ENCODE measurements around the gene RNF115. TPM values are rescaled to one million over a fixed set of nuclear protein-coding genes. Genes with fewer than 3 reads are reported as not detected.
"Not testable (repeated sequence)": the region's sequence is repeated elsewhere in the genome, so short reads cannot be mapped to it uniquely, and the experiment has no call there.

Gene RNF115
- total and polyA plus RNA-seq, 2 donors (not counting 3 experiments of a cell fraction or from before 2014, with no cell fraction given) = 7.6 to 17.3 TPM

DNA sequence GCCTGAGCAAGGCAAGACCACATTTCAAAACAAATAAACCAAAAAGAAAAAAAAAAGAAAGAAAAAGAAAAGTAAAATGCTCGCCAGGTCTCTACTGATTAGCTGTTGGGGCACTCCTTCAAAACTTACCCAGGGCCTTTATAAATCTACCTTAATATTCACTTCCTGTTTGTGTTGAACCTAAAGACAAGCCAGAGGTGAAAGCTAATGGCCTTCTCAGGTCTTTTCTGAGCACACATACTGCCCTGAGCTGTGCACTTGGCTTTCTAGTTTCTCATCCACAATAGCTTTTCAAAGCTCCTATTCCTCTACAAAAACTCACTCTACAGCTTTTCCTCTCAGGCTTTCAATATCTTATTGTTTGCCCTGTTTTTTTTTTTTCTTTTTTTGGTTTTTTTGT is 50.5 kb downstream of the RNF115 start:
- TF ChIP-seq EZH2 (IDR thresholded peaks at IDR 0.05; ENCODE audit: borderline replicate concordance, low read depth, low read length, severe bottlenecking) = no peak
- no peak for TF ChIP-seq MYC (IDR thresholded peaks at IDR 0.05; ENCODE audit: low read depth, low read length)
- FAIRE-seq = no peak

DNA sequence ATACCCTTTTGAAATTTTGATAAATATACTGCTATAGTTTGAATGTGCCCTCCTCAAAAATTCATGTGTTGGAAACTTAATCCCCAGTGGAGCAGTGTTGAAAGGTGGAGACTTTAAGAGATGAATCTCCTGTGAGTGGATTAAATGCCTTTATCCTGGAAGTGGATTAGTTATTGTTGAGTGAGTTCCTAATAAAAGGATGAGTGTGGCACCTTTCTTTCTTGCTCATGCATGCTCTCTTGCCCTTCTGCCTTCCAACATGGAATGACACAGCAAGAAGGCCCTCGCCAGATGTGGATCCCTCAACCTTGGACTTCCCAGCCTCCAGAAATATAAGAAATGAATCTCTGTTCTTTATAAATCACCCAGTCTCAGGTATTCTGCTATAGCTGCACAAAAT is 52.8 kb downstream of the RNF115 start:
- no peak overlapping the region for H3K27ac ChIP-seq (ENCODE audit: insufficient read depth, low read depth, low read length)
- DNase-seq (ENCODE audit: low read depth, low spot score) = no peak
- no TSS peak for BruUV-seq (replicated peaks)
- ChIA-PET POLR2A (no interaction called here), CTCF (interaction anchor here (0.8 kb wide), 1 partner anchor 9 kb away, joined by 3 read pairs; no protein-coding TSS in a partner anchor)
- intact Hi-C loops (cut with micrococcal nuclease) = no loop called here
- FAIRE-seq = no peak
- H3K36me3 ChIP-seq (ENCODE audit: control insufficient read depth in 2 of 2, extremely low read depth in 1 of 2, insufficient read depth in 2 of 2, low read length in 2 of 2) = peaks cover 1 to 8% of the 10 kb centered on the region in 2 experiments
- dilution Hi-C loops (cut with MboI; ENCODE audit: extremely low pct_ligation_motif_present, low sequenced_read_pairs) = no loop called here
- TF ChIP-seq EZH2 (IDR thresholded peaks at IDR 0.05; ENCODE audit: borderline replicate concordance, low read depth, low read length, severe bottlenecking) (no peak), GATA2 (IDR thresholded peaks at IDR 0.05; ENCODE audit: insufficient read depth, insufficient read length, low read depth, low read length) (no peak), JUN (IDR thresholded peaks at IDR 0.05; ENCODE audit: borderline replicate concordance, insufficient read depth, insufficient read length, low read depth) (no peak), FOS (IDR thresholded peaks at IDR 0.05; ENCODE audit: borderline replicate concordance, insufficient read depth, low read length) (no peak), POLR2A (IDR thresholded peaks at IDR 0.05; ENCODE audit: low read depth, low read length) (no peak), MYC (IDR thresholded peaks at IDR 0.05; ENCODE audit: low read depth, low read length) (no peak)
- TF ChIP-seq, protein P1, sequence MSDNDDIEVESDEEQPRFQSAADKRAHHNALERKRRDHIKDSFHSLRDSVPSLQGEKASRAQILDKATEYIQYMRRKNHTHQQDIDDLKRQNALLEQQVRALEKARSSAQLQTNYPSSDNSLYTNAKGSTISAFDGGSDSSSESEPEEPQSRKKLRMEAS (IDR thresholded peaks at IDR 0.05; ENCODE audit: insufficient read depth, insufficient read length) = no peak
- TF ChIP-seq, protein P2, sequence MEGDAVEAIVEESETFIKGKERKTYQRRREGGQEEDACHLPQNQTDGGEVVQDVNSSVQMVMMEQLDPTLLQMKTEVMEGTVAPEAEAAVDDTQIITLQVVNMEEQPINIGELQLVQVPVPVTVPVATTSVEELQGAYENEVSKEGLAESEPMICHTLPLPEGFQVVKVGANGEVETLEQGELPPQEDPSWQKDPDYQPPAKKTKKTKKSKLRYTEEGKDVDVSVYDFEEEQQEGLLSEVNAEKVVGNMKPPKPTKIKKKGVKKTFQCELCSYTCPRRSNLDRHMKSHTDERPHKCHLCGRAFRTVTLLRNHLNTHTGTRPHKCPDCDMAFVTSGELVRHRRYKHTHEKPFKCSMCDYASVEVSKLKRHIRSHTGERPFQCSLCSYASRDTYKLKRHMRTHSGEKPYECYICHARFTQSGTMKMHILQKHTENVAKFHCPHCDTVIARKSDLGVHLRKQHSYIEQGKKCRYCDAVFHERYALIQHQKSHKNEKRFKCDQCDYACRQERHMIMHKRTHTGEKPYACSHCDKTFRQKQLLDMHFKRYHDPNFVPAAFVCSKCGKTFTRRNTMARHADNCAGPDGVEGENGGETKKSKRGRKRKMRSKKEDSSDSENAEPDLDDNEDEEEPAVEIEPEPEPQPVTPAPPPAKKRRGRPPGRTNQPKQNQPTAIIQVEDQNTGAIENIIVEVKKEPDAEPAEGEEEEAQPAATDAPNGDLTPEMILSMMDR (IDR thresholded peaks at IDR 0.05; ENCODE audit: extremely low read depth in 1 of 2, insufficient read depth in 1 of 2, low read depth in 1 of 2, low read length in 2 of 2) = no peak
- no peak overlapping the region for H2AFZ ChIP-seq (ENCODE audit: low read depth, low read length)
- no peaks in the 10 kb centered on the region for H3K4me1 ChIP-seq (ENCODE audit: control insufficient read depth, extremely low read depth, insufficient read depth, low read length)
- H4K20me1 ChIP-seq (replicated peaks; ENCODE audit: control insufficient read depth, extremely low read depth, insufficient read depth, low read length) = no peaks in the 10 kb centered on the region
- no peaks in the 10 kb centered on the region for H3K79me2 ChIP-seq (ENCODE audit: control insufficient read depth, insufficient read depth, low read length)
- H3K4me3 ChIP-seq (replicated peaks in 1 of 3; ENCODE audit: insufficient read depth in 1 of 3, low read depth in 1 of 3, low read length in 3 of 3) = no peak overlapping the region
- no peak overlapping the region for H3K4me2 ChIP-seq (ENCODE audit: insufficient read depth, low read length)
- no peaks in the 10 kb centered on the region for H3K9me1 ChIP-seq (replicated peaks; ENCODE audit: control insufficient read depth, extremely low read depth, insufficient read depth, low read length)
- no peaks in the 10 kb centered on the region for H3K27me3 ChIP-seq (ENCODE audit: control insufficient read depth in 2 of 2, insufficient read depth in 2 of 2, low read length in 2 of 2)
- no peaks in the 10 kb centered on the region for H3K9me3 ChIP-seq (replicated peaks; ENCODE audit: control insufficient read depth, insufficient read depth, low read length)
- H3K9ac ChIP-seq (replicated peaks; ENCODE audit: extremely low read depth, insufficient read depth, low read length) = no peak overlapping the region

More for the DNA sequence above, 50.5 kb downstream of the RNF115 start:
- POLR2A ChIA-PET = no interaction called here
- BruUV-seq (replicated peaks) = no TSS peak
- no peak for DNase-seq (ENCODE audit: low read depth, low spot score)
- dilution Hi-C loops (cut with MboI; ENCODE audit: extremely low pct_ligation_motif_present, low sequenced_read_pairs) = no loop called here
- H3K36me3 ChIP-seq (ENCODE audit: control insufficient read depth in 2 of 2, extremely low read depth in 1 of 2, insufficient read depth in 2 of 2, low read length in 2 of 2) = peaks cover 1 to 8% of the 10 kb centered on the region in 2 experiments
- H3K9me1 ChIP-seq (replicated peaks; ENCODE audit: control insufficient read depth, extremely low read depth, insufficient read depth, low read length) = no peaks in the 10 kb centered on the region
- no peak overlapping the region for H3K9ac ChIP-seq (replicated peaks; ENCODE audit: extremely low read depth, insufficient read depth, low read length)
- H3K4me2 ChIP-seq (ENCODE audit: insufficient read depth, low read length) = no peak overlapping the region
- no peak overlapping the region for H3K27ac ChIP-seq (ENCODE audit: insufficient read depth, low read depth, low read length)
- no peaks in the 10 kb centered on the region for H3K9me3 ChIP-seq (replicated peaks; ENCODE audit: control insufficient read depth, insufficient read depth, low read length)
- H3K4me1 ChIP-seq (ENCODE audit: control insufficient read depth, extremely low read depth, insufficient read depth, low read length) = no peaks in the 10 kb centered on the region
- H4K20me1 ChIP-seq (replicated peaks; ENCODE audit: control insufficient read depth, extremely low read depth, insufficient read depth, low read length) = no peaks in the 10 kb centered on the region
- intact Hi-C loops (cut with micrococcal nuclease) = no loop called here
- no peak overlapping the region for H2AFZ ChIP-seq (ENCODE audit: low read depth, low read length)
- no peak overlapping the region for H3K4me3 ChIP-seq (replicated peaks in 1 of 3; ENCODE audit: insufficient read depth in 1 of 3, low read depth in 1 of 3, low read length in 3 of 3)
- peaks cover under 1% of the 10 kb centered on the region for H3K79me2 ChIP-seq (ENCODE audit: control insufficient read depth, insufficient read depth, low read length)
- CTCF ChIA-PET = interaction anchor here (0.9 to 1.2 kb wide), 4 partner anchors 13 to 52 kb away, joined by 3 read pairs; no protein-coding TSS in a partner anchor
- H3K27me3 ChIP-seq (ENCODE audit: control insufficient read depth in 2 of 2, insufficient read depth in 2 of 2, low read length in 2 of 2) = no peaks in the 10 kb centered on the region

DNA sequence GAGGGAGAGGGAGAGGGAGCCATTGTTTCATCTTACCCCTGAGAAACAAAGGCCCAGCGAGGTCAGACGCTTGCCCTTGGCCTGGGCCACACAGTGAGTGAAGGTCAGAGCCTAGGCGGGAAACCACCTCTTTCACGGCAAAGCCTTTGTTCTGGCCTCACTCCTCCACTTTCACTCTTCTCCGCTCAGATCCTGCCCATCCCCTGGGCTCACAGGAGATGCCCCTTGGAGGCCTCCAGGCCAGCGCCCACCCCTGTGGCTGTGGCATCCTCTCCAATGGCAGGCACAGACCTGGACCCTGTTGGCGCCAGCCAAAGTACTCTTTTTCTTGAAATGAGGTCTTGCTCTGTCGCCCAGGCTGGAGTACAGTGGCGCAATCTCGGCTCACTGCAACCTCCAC is 55.9 kb downstream of the RNF115 start:
- H3K9me3 ChIP-seq (replicated peaks; ENCODE audit: control insufficient read depth, insufficient read depth, low read length); H4K20me1 ChIP-seq (replicated peaks; ENCODE audit: control insufficient read depth, extremely low read depth, insufficient read depth, low read length); DNase-seq (ENCODE audit: low read depth, low spot score); intact Hi-C loops (cut with micrococcal nuclease); FAIRE-seq; POLR2A ChIA-PET; dilution Hi-C loops (cut with MboI; ENCODE audit: extremely low pct_ligation_motif_present, low sequenced_read_pairs); H3K27ac ChIP-seq (ENCODE audit: insufficient read depth, low read depth, low read length); H3K79me2 ChIP-seq (ENCODE audit: control insufficient read depth, insufficient read depth, low read length); H3K9me1 ChIP-seq (replicated peaks; ENCODE audit: control insufficient read depth, extremely low read depth, insufficient read depth, low read length); H3K36me3 ChIP-seq (ENCODE audit: control insufficient read depth in 2 of 2, extremely low read depth in 1 of 2, insufficient read depth in 2 of 2, low read length in 2 of 2); H3K4me3 ChIP-seq (replicated peaks in 1 of 3; ENCODE audit: insufficient read depth in 1 of 3, low read depth in 1 of 3, low read length in 3 of 3); H3K27me3 ChIP-seq (ENCODE audit: control insufficient read depth in 2 of 2, insufficient read depth in 2 of 2, low read length in 2 of 2); BruUV-seq (replicated peaks); H2AFZ ChIP-seq (ENCODE audit: low read depth, low read length); H3K4me1 ChIP-seq (ENCODE audit: control insufficient read depth, extremely low read depth, insufficient read depth, low read length); H3K9ac ChIP-seq (replicated peaks; ENCODE audit: extremely low read depth, insufficient read depth, low read length); H3K4me2 ChIP-seq (ENCODE audit: insufficient read depth, low read length): not testable (repeated sequence)
- CTCF ChIA-PET = interaction anchor here (1.6 kb wide), 1 partner anchor 9 kb away, joined by 3 read pairs; no protein-coding TSS in a partner anchor
